Measurements from ENCODE around the gene PAWR.

GRCh38 chr12:79596719-79597350 is 93.9 kb downstream of the PAWR start:
- TF ChIP-seq CTCF (IDR thresholded peaks at IDR 0.05; ENCODE audit: low read length) (no peak), EZH2 (optimal IDR thresholded peaks at IDR 0.05; ENCODE audit: low read depth, low read length) (no peak)

Data from MM.1S (cell line).